Measurements from ENCODE around the gene PCNX3.
A peak's percentile ranks its signal among the peaks of the same experiment; 100 is the strongest.

The PCNX3 gene

GRCh38 chr11:65576867-65577755 lies 38.5 kb upstream of the PCNX3 start:
- TF ChIP-seq, protein P1, sequence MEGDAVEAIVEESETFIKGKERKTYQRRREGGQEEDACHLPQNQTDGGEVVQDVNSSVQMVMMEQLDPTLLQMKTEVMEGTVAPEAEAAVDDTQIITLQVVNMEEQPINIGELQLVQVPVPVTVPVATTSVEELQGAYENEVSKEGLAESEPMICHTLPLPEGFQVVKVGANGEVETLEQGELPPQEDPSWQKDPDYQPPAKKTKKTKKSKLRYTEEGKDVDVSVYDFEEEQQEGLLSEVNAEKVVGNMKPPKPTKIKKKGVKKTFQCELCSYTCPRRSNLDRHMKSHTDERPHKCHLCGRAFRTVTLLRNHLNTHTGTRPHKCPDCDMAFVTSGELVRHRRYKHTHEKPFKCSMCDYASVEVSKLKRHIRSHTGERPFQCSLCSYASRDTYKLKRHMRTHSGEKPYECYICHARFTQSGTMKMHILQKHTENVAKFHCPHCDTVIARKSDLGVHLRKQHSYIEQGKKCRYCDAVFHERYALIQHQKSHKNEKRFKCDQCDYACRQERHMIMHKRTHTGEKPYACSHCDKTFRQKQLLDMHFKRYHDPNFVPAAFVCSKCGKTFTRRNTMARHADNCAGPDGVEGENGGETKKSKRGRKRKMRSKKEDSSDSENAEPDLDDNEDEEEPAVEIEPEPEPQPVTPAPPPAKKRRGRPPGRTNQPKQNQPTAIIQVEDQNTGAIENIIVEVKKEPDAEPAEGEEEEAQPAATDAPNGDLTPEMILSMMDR (IDR thresholded peaks at IDR 0.05), result no peak
- Histone ChIP-seq H3K27ac (peak overlapping the region; percentile 98 to 100), H3K4me3 (peak overlapping the region; percentile 98)
- peak; percentile 93 for DNase-seq (ENCODE audit: low spot score)

DNA sequence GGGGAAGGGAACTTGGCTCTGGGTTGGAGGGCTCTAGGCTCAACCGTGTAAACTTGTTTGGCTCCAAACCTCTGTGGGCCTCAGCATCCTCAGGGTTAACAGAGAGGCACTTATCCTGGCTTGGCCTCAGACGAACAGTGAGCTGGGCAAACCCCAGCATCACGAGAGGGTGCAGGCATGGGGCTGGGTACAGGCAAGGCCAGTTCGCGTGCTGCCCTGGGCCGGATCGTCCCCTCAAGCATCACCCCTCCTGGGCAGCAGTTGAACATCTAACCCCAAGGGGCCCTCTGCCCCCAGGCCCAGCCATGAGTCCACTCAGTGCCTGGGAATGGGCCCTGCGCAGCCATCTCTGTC lies 37.8 kb upstream of the PCNX3 start:
- H3K4me3 ChIP-seq, result peak overlapping the region; percentile 98
- DNase-seq (ENCODE audit: low spot score), result no peak
- TF ChIP-seq, protein P1 (IDR thresholded peaks at IDR 0.05), result no peak
- peak overlapping the region; percentile 98 to 100 for H3K27ac ChIP-seq

- Histone ChIP-seq H3K4me3 (peak overlapping the region; percentile 98), H3K27ac (peak overlapping the region; percentile 98 to 100)
- TF ChIP-seq, protein P1 (IDR thresholded peaks at IDR 0.05), result no peak
- no peak for DNase-seq (ENCODE audit: low spot score)
Measured at GRCh38 chr11:65578134-65578533, 37.4 kb upstream of the PCNX3 start.

DNA sequence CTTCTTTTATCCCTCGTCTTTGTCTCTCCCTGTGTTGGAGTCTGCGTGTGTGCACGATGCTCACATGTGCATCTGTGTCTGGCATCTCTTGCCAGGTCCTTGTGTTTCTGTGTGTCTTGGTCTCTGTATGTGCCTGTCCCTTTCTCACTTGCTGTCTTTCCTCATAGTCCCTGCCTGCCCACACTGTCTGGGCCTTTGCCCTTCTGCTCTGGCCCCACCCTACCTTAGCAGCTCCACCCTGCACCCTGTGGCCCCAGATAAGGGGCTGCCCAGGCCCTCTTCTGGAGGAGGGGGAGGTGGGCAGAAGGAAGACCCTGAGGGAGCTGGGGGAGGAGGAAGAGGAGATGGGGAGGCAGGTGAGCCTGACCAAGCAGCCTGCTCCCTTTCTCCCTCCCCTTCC lies 36.9 kb upstream of the PCNX3 start:
- TF ChIP-seq, protein P1 (IDR thresholded peaks at IDR 0.05), result no peak
- Histone ChIP-seq H3K27ac (peak overlapping the region; percentile 98 to 100), H3K4me3 (peak overlapping the region; percentile 13)
- DNase-seq (ENCODE audit: low spot score), result no peak

- TF ChIP-seq, protein P1 (IDR thresholded peaks at IDR 0.05), result no peak
- Histone ChIP-seq H3K4me3 (no peak overlapping the region), H3K27ac (peak overlapping the region in 1 of 2 donors; percentile 100)
- DNase-seq (ENCODE audit: low spot score), result no peak
Measured at GRCh38 chr11:65579291-65579690, 36.3 kb upstream of the PCNX3 start.

- H3K27ac ChIP-seq, result peak overlapping the region; percentile 15 to 33
- H3K4me3 ChIP-seq, result no peak overlapping the region
- TF ChIP-seq, protein P1 (IDR thresholded peaks at IDR 0.05), result no peak
- DNase-seq (ENCODE audit: low spot score), result no peak
Measured at GRCh38 chr11:65580031-65580692, 35.4 kb upstream of the PCNX3 start.
